ENCODE measurements around the gene JAKMIP2. TPM values are rescaled to one million over a fixed set of nuclear protein-coding genes. Genes with fewer than 3 reads are reported as not detected.

JAKMIP2 gene
- total and polyA plus RNA-seq, 2 donors from 2014 or later, result 0.38 to 0.71 TPM

DNA sequence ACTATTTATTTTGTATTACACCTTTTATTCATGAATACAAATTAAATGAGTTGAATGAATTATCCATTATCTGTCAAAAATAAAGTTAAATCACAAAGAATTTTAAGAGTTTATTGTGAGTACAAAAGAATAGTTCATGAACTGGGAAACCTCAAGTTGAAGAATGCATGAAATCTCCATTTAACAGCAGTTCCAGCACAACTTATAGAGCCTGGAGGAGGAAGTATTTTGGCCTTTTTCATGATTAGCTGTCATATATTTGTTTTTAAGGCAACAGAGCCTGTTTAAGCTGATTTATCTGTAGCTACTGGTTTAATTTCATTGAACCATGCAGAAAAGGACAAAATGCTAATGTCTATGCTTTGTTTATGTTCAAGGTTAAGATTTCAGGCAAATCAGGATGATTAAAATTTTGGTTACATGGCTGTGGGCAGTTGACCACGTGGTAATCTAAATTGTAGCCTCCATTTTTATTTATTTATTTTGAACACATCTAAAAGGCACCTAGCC, 36.8 kb upstream of the JAKMIP2 start:
- Histone ChIP-seq H3K9ac (ENCODE audit: low read length in 3 of 3) (no peak overlapping the region), H3K27ac (ENCODE audit: low read depth in 2 of 2, low read length in 2 of 2) (no peak overlapping the region), H3K9me3 (ENCODE audit: control insufficient read depth in 2 of 3, insufficient read depth in 1 of 3, low read length in 3 of 3) (no peaks in the 10 kb centered on the region), H3K4me3 (ENCODE audit: low read length in 3 of 3) (no peak overlapping the region), H3K36me3 (ENCODE audit: control insufficient read depth in 2 of 3, insufficient read depth in 3 of 3, low read length in 3 of 3) (no peaks in the 10 kb centered on the region), H3K4me1 (ENCODE audit: control insufficient read depth in 2 of 3, insufficient read depth in 2 of 3, low read depth in 1 of 3, low read length in 3 of 3) (no peaks in the 10 kb centered on the region), H3K27me3 (ENCODE audit: control insufficient read depth, insufficient read depth, low read length) (no peaks in the 10 kb centered on the region)
- FAIRE-seq, result no peak
- intact Hi-C loops (cut with DNase I), result no loop called here
- TF ChIP-seq CTCF (IDR thresholded peaks at IDR 0.05; ENCODE audit: borderline replicate concordance, extremely low read depth, insufficient read depth), result no peak
- DNase-seq, result no peak

- no peak for TF ChIP-seq CTCF (IDR thresholded peaks at IDR 0.05; ENCODE audit: borderline replicate concordance, extremely low read depth, insufficient read depth)
- intact Hi-C loops (cut with DNase I), result no loop called here
- no peaks in the 10 kb centered on the region for H3K4me1 ChIP-seq (ENCODE audit: control insufficient read depth in 2 of 3, insufficient read depth in 2 of 3, low read depth in 1 of 3, low read length in 3 of 3)
- no peaks in the 10 kb centered on the region for H3K36me3 ChIP-seq (ENCODE audit: control insufficient read depth in 2 of 3, insufficient read depth in 3 of 3, low read length in 3 of 3)
- no peaks in the 10 kb centered on the region for H3K9me3 ChIP-seq (ENCODE audit: control insufficient read depth in 2 of 3, insufficient read depth in 1 of 3, low read length in 3 of 3)
- FAIRE-seq (no peak), DNase-seq (no peak)
- H3K27ac ChIP-seq (ENCODE audit: low read depth in 2 of 2, low read length in 2 of 2), result no peak overlapping the region
- no peaks in the 10 kb centered on the region for H3K27me3 ChIP-seq (ENCODE audit: control insufficient read depth, insufficient read depth, low read length)
- H3K4me3 ChIP-seq (ENCODE audit: low read length in 3 of 3), result no peak overlapping the region
- H3K9ac ChIP-seq (ENCODE audit: low read length in 3 of 3), result no peak overlapping the region
Measured at GRCh38 chr5:147818290-147818689, 35.8 kb upstream of the JAKMIP2 start.

DNA sequence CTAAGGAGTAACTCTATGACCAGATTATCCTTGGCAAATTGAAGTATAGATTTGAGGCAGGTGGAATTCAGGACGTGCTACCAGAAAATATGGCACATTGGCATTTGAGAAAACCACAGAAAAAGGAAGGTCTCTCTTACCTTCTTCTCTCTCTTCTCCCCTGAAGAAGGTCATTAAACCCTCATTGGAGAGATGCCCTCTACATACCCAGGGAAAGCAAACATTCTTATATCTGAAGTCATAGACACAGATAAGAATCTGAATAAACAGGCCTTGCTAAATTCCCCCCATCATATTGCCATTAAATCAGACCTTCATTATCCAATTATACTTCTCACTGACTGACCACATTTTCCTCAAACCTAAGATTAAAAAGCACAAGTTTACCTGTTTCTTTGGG, 31.2 kb upstream of the JAKMIP2 start:
- Histone ChIP-seq H3K27me3 (ENCODE audit: control insufficient read depth, insufficient read depth, low read length) (no peaks in the 10 kb centered on the region), H3K27ac (ENCODE audit: low read depth in 2 of 2, low read length in 2 of 2) (no peak overlapping the region), H3K4me3 (ENCODE audit: low read length in 3 of 3) (no peak overlapping the region), H3K9ac (ENCODE audit: low read length in 3 of 3) (no peak overlapping the region), H3K9me3 (ENCODE audit: control insufficient read depth in 2 of 3, insufficient read depth in 1 of 3, low read length in 3 of 3) (no peaks in the 10 kb centered on the region), H3K4me1 (ENCODE audit: control insufficient read depth in 2 of 3, insufficient read depth in 2 of 3, low read depth in 1 of 3, low read length in 3 of 3) (no peaks in the 10 kb centered on the region), H3K36me3 (ENCODE audit: control insufficient read depth in 2 of 3, insufficient read depth in 3 of 3, low read length in 3 of 3) (no peaks in the 10 kb centered on the region)
- DNase-seq (no peak), FAIRE-seq (no peak)
- no peak for TF ChIP-seq CTCF (IDR thresholded peaks at IDR 0.05; ENCODE audit: borderline replicate concordance, extremely low read depth, insufficient read depth)
- intact Hi-C loops (cut with DNase I), result no loop called here

Measured in kidney (tissue), 14 donors.